Measurements from ENCODE around the gene NEK7.
"Not testable (repeated sequence)": the region's sequence is repeated elsewhere in the genome, so short reads cannot be mapped to it uniquely, and the experiment has no call there.

Gene NEK7

GRCh38 chr1:198212126-198212525, 55.3 kb downstream of the NEK7 start:
- FAIRE-seq: no peak

- FAIRE-seq: no peak
Observed at GRCh38 chr1:198212675-198213074, 55.9 kb downstream of the NEK7 start.

GRCh38 chr1:198214924-198215323, 58.1 kb downstream of the NEK7 start:
- FAIRE-seq: no peak

- FAIRE-seq: no peak
Observed at GRCh38 chr1:198220428-198220827, 63.6 kb downstream of the NEK7 start.

- not testable (repeated sequence) for FAIRE-seq
Observed at GRCh38 chr1:198227010-198227409, 70.2 kb downstream of the NEK7 start.

GRCh38 chr1:198227454-198227853, 70.7 kb downstream of the NEK7 start:
- not testable (repeated sequence) for FAIRE-seq

- FAIRE-seq: no peak
Observed at GRCh38 chr1:198228925-198229324, 72.1 kb downstream of the NEK7 start.

- FAIRE-seq: no peak
Observed at GRCh38 chr1:198231779-198232178, 75.0 kb downstream of the NEK7 start.

- FAIRE-seq: no peak
Observed at GRCh38 chr1:198232378-198232777, 75.6 kb downstream of the NEK7 start.

GRCh38 chr1:198232940-198233675, 76.3 kb downstream of the NEK7 start:
- no peak for FAIRE-seq

GRCh38 chr1:198234520-198235251, 77.9 kb downstream of the NEK7 start:
- FAIRE-seq: no peak

- FAIRE-seq: no peak
Observed at GRCh38 chr1:198238121-198238520, 81.3 kb downstream of the NEK7 start.

- FAIRE-seq: no peak
Observed at GRCh38 chr1:198241553-198241952, 84.8 kb downstream of the NEK7 start.

GRCh38 chr1:198244772-198245171, 88.0 kb downstream of the NEK7 start:
- FAIRE-seq: no peak

GRCh38 chr1:198245379-198245778, 88.6 kb downstream of the NEK7 start:
- FAIRE-seq: no peak

- FAIRE-seq: no peak
Observed at GRCh38 chr1:198246337-198246736, 89.5 kb downstream of the NEK7 start.

GRCh38 chr1:198253259-198253658, 96.5 kb downstream of the NEK7 start:
- no peak for FAIRE-seq

- no peak for FAIRE-seq
Observed at GRCh38 chr1:198253668-198254067, 96.9 kb downstream of the NEK7 start.

- no peak for FAIRE-seq
Observed at GRCh38 chr1:198254521-198254920, 97.7 kb downstream of the NEK7 start.

- no peak for FAIRE-seq
Observed at GRCh38 chr1:198254948-198255347, 98.2 kb downstream of the NEK7 start.

GRCh38 chr1:198255784-198256183, 99.0 kb downstream of the NEK7 start:
- FAIRE-seq: no peak

- no peak for FAIRE-seq
Observed at GRCh38 chr1:198258491-198258890, 101.7 kb downstream of the NEK7 start.

GRCh38 chr1:198259333-198260074, 102.7 kb downstream of the NEK7 start:
- FAIRE-seq: no peak

- FAIRE-seq: no peak
Observed at GRCh38 chr1:198261886-198262285, 105.1 kb downstream of the NEK7 start.

Data from colon (tissue), 2 donors.